HG03097 (cell line): ENCODE measurements around the gene TYW1.
"Not testable (repeated sequence)": the region's sequence is repeated elsewhere in the genome, so short reads cannot be mapped to it uniquely, and the experiment has no call there.

ENCODE experiments used
- ATAC-seq: cut with Tn5 transposase; IDR thresholded peaks from one replicate; pipeline ENCODE4 v1.9.1; 2021; ENCODE audit not compliant: unreplicated experiment, low FRiP score

Gene TYW1

GRCh38 chr7:66994691-66995049 lies 2.0 kb upstream of the TYW1 start:
- ATAC-seq = peak; percentile 31

GRCh38 chr7:66995050-66995776 lies 1.4 kb upstream of the TYW1 start, which contains the start of gene SBDS:
Gene SBDS, minus strand, starts transcription at chr7:66995586. Its CDS starts 169 bp downstream, at chr7:66995417.
- ATAC-seq = peak; percentile 64

GRCh38 chr7:67000601-67001258 lies 4.1 kb downstream of the TYW1 start:
- not testable (repeated sequence) for ATAC-seq

DNA sequence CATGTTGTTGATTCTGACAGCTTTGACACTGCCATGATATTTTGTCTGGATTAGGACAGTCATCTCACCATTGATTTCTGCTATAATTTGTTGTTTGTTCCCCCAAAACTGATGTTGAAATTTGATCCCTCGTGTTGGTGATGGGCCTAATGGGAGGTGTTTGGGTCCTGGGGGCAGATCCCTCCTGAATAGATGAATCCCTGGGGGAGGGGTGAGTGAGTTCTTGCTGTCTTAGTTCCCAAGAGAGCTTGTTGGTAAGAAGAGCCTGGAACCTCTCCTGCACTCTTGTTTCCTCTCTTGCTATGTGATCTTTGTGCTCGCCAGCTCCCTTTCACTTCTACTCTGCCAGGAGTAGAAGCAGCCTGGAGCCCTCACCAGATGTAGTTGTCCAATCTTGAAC lies 7.5 kb downstream of the TYW1 start:
- ATAC-seq = not testable (repeated sequence)

- no peak for ATAC-seq
Measured at GRCh38 chr7:67006965-67007364, 10.3 kb downstream of the TYW1 start.

DNA sequence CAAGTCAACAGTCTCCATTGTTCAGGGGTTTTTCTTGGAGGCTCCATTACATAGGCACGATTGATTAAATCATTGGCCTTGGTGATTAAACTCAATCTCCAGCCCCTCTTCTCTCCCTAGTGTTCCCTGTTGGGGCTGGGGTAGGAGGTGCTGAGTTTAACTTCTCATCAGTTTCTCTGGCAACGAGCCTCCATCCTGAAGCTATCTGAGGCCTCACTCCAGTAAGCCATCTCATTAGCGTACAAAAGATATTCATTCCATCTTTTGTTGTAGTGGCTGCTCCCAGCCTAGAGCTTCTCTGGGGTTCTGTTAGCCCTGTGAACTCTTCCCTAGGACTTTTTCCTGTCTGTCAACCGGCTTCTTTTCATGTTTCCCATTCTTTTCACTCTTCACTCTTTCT lies 11.6 kb downstream of the TYW1 start:
- no peak for ATAC-seq

DNA sequence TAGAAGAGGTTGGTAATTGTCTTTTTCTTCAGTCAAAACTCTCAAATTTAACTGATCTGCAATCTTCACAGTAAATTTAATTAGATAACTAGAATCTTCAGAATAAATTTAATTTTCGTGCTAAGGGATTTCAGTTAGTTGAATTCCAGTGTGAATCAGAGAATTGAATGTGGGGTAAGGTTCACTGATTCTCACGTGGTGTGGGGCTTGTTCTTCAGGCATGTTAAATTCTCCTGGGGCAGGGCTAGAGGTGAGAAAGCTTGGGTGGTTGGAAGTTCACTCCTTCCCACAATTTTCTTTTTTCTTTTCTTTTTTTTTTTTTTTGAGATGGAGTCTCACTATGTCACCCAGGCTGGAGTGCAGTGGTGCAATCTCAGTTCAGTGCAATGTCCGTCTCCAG lies 13.0 kb downstream of the TYW1 start:
- not testable (repeated sequence) for ATAC-seq

- not testable (repeated sequence) for ATAC-seq
Measured at GRCh38 chr7:67014076-67014622, 17.5 kb downstream of the TYW1 start.

DNA sequence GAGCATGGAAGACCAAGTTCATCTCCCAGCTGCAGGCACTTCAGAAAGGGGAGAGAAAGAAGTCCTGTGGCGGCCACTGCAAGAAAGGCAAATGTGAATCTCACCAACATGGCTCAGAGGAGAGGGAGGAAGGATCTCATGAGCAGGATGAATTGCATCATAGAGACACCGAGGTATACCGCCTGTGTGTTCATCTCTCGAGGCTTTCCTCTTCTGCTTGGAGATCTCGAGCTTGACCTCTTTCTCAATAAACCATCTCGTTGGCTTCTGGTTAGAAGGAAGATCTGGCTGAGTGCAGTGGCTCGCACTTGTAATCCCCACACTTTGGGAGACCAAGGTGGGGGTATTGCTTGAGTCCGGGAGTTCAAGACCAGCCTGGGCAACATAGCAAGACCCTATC lies 21.3 kb downstream of the TYW1 start:
- ATAC-seq = not testable (repeated sequence)

DNA sequence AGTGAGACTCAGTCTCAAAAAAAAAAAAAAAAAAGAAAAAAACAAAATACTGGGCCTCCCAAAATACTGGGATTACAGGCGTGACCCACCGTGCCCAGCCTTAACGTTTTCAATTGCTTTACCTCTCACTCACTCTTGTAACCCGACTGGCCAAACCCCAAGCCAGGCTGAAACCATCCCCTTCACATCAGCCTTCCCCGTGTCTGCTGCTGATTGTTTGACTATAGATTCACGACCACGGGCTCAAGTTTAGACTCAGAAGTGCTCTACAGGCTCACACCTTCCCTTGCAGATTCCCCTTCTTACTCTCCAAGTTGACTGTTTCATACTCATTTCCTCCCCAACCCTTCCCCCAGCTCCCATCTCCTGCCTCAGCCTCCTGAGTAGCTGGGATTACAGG lies 22.3 kb downstream of the TYW1 start:
- no peak for ATAC-seq

DNA sequence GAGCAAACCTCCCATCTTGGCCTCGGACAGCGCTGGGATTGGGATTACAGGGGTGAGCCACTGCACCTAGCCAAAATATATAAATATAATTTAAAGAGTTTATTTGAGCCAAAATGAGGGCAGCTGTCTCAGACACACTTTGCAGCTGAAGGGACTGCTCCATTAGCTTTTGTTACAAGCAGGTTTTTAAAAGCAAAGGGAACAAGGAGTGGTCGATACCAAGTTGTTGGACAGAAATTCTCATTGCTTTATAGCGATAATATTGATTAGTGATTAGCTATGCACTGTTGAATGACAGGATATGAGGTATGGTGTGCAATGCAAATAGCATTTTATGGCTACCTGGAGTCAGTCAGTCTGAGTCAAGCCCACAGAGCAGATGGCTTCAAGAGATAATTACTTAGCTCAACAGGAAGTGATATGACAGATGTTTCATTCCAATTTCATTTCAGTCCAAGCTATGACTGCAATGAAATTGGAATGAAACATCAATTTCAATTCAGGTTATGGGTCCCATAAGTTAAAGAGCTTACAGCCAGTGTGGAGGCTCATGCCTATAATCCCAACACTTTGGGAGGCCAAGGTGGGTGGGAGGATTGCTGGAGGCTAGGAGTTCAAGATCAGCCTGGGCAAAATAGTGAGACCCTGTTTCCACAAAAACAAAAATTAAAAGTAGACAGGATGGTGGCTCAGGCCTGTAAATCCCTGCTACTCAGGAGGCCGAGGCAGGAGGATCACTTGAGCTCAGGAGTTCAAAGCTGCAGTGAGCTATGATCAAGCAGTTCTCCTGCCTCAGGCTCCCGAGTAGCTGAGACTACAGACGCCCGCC lies 23.1 kb downstream of the TYW1 start:
- no peak for ATAC-seq

- no peak for ATAC-seq
Measured at GRCh38 chr7:67021260-67021659, 24.6 kb downstream of the TYW1 start.

DNA sequence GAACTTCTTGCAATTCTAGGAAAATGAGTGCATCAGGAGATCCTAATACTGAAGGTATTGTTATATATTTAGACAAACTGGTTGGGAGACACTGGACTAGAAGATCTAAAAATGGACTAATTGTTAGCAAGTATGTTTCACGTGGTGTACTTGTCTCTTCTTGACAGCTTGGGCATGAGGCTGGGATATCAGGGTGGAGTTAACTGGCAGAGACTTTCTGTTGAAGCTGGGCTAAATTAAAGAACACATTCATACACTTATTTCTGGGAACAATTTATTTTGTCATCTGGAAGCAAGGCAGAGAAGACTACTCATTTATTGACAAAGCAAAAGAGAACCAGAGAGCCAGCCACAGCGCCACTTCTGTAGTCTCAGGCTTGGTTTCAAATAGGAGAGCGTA lies 25.9 kb downstream of the TYW1 start:
- no peak for ATAC-seq

GRCh38 chr7:67025459-67025858 lies 28.8 kb downstream of the TYW1 start:
- not testable (repeated sequence) for ATAC-seq

- not testable (repeated sequence) for ATAC-seq
Measured at GRCh38 chr7:67031685-67032084, 35.1 kb downstream of the TYW1 start.

DNA sequence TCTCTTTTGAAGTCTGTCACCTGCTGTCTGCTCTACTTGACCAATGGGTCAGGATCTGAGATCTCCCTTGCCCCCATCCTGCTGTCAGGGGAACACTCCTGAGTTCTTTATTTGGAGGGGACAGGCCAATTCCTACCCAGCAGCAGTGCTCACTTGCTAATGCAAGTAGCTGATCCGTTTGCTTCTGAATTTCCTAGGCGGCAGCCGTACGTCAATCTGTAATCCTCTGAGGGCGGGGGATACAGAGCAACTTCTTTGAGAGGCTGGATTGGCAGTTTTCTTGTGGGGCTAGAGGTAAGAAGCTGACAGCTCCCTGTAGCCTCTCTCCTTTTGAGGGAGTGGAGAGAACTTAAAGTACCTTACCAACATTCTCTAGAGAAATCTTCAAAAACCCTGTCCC lies 36.6 kb downstream of the TYW1 start:
- ATAC-seq = no peak

DNA sequence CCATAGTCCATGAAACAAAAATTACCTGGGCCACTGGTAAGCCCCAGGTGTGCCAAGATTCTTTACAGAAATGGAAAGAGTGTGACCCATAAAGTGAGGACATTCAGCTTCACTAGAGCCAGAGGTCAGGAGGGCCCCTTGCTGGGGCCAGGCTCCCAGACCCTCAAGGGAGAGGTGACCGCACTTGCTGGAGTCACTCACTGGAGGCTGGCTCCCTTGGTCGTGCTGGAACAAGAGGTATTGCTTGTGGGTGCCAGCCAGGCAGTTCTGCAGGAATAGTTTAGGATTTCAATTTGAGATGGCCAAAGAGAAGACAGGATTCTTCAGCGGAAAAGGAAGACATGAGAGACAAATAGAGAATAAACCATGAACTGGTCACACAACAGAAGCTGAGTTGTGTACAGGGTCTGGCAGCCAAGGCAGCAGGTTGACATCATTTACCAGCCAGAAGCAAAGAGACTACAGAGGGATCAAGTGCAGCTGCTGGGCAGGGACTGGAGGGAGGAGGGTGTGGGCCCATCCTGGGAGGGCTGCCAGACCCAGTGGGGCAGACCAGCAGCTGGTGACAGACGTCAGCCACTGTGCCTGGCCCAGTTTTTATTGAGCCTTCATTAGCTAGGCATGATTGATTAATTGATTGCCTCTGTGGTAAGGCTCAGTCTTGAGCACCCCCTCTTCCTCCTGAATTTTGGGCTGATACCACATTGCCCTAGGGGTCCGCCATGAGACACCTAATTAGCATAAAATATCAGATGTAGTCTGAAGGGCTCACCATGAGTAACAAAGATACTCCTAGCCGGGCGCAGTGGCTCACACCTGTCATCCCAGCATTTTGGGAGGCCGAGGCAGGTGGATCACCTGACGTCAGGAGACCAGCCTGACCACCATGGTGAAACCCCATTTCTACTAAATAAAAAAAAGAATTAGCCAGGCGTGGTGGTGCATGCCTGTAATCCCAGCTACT lies 40.1 kb downstream of the TYW1 start:
- not testable (repeated sequence) for ATAC-seq

- not testable (repeated sequence) for ATAC-seq
Measured at GRCh38 chr7:67040832-67041231, 44.2 kb downstream of the TYW1 start.

- ATAC-seq = not testable (repeated sequence)
Measured at GRCh38 chr7:67042781-67043558, 46.3 kb downstream of the TYW1 start.
